Astrocyte of the cerebellum (primary cell): ENCODE results near the gene TOGARAM2.

Source experiments
- DNase-seq: peaks from one replicate; pipeline ENCODE4 v3.0.0-alpha.2; 2011; ENCODE audit warnings: low read depth
- H3K4me3 ChIP-seq: 2 replicates; pipeline ENCODE4 v1.5.1; 2011; ENCODE audit warnings: mild to moderate bottlenecking, low read depth, low read length, moderate library complexity
- in situ Hi-C: cut with HindIII; loops from 2 replicates; pipeline ENCODE4 v1.10.0; 2017; ENCODE audit warnings: low sequenced_read_pairs
- TF ChIP-seq, protein P1 (sequence below): IDR thresholded peaks from 2 replicates; pipeline ENCODE4 v1.5.1; 2012; ENCODE audit warnings: low read length, low read depth, moderate library complexity, mild to moderate bottlenecking; ENCODE audit errors: missing control alignments

The TOGARAM2 gene

GRCh38 chr2:29004755-29005154 lies 23.7 kb downstream of the TOGARAM2 start:
- DNase-seq, result no peak
- in situ Hi-C loops, result no loop called here
- TF ChIP-seq, protein P1, sequence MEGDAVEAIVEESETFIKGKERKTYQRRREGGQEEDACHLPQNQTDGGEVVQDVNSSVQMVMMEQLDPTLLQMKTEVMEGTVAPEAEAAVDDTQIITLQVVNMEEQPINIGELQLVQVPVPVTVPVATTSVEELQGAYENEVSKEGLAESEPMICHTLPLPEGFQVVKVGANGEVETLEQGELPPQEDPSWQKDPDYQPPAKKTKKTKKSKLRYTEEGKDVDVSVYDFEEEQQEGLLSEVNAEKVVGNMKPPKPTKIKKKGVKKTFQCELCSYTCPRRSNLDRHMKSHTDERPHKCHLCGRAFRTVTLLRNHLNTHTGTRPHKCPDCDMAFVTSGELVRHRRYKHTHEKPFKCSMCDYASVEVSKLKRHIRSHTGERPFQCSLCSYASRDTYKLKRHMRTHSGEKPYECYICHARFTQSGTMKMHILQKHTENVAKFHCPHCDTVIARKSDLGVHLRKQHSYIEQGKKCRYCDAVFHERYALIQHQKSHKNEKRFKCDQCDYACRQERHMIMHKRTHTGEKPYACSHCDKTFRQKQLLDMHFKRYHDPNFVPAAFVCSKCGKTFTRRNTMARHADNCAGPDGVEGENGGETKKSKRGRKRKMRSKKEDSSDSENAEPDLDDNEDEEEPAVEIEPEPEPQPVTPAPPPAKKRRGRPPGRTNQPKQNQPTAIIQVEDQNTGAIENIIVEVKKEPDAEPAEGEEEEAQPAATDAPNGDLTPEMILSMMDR, result no peak
- no peak overlapping the region for H3K4me3 ChIP-seq

DNA sequence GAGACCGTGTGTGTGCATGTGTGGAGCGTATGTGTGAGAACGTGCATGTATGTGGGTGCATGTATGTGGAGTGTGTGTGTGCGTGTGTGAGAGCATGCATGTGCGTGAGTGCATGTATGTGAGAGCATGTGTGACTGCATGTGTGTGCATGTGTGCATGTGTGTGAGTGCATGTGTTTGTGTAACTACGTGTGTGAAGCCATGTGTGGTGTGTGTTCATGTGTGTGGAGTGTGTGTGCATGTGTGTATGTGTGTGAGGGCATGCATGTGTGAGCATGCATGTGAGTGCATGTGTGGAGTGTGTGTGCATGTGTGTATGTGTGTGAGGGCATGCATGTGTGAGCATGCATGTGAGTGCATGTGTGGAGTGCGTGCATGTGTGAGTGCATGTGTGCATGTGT lies 24.2 kb downstream of the TOGARAM2 start:
- in situ Hi-C loops, result no loop called here
- TF ChIP-seq, protein P1, result no peak
- no peak for DNase-seq
- H3K4me3 ChIP-seq, result no peak overlapping the region

GRCh38 chr2:29006092-29006979 lies 25.2 kb downstream of the TOGARAM2 start:
- TF ChIP-seq, protein P1, result no peak
- no peak for DNase-seq
- H3K4me3 ChIP-seq, result no peak overlapping the region
- in situ Hi-C loops, result no loop called here

DNA sequence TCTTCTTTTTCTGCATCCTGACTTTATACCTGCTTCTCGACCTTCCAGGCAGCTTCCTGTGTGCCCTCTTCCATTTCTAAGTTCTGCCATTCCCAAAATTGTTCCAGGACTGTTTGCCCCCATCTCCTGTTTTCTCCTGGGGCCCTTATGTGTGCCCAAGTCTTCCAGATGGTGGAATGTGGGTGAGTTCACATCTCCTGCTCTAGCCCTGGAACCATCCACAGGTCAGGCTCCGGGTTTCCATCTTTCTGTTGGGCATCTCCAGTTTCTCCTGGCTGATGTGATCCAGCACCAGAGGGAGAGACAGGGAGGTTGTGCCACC lies 25.8 kb downstream of the TOGARAM2 start:
- in situ Hi-C loops, result no loop called here
- TF ChIP-seq, protein P1, result no peak
- no peak overlapping the region for H3K4me3 ChIP-seq
- no peak for DNase-seq

DNA sequence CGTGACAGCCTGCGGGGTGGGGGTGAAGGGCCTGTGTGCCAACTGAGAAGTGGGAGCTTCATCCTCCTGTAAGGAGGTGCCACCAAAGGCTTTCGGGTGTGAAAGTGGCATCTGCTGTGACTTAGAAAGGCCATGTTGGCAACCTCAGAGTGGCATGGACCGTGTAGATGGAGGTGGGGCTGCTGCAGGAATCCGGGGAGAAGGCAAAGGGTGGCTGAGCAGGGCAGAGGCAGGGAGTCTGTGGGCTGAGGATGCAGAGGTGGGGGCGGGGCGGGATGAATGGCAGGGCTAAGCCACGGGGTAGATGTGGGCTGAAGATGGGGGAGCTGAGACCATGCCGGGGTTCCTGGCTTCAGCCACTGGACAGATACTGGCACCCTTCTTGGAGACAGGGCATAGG lies 28.2 kb downstream of the TOGARAM2 start:
- no peak overlapping the region for H3K4me3 ChIP-seq
- in situ Hi-C loops, result no loop called here

DNA sequence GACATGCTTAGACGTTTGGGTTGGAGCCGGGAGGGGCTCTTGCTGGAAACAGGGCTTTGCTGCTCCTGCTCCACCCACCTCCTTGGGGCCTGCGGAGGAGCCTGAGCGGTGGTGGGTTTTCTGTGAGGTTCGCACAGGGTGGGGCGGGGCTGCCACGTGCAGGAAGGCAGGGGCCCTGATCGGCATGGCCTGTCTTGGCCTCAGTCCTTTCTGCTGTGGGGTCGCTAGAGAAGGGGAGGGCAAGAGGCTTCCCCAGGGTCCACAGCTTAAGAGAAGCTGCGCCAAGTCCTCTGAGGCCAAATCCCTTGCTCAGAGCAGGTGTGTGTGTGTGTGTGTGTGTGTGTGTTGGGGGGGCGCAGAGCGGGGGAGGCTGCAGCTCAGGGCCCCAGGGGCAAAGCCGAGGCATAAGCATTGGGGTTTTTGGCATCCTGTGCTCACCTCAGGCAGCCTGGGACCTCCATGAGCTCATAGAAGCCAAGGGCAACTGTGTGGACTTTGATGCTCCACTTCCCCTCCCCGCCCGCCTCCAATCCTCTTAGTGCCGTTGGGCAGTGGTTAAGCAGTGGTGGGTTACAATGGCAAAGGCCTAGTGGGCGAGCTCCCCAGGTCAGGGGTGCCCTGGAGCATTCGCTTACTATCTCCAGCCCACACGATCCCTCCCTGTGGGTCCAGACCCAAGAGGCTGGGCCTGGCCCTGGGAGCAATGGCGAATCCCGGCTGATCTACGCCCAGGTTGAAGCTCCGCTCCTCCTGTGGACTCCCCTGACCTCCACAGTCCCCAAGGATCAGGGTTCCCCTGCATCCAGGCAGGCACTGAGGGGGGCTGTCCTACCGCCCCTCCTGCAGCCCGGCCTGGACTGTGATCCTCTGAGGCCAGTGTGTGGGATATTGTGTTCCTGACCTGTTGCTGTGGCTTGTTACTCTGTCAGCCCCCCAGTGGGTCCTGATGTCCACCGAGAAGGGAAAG lies 28.9 kb downstream of the TOGARAM2 start:
- no peak for DNase-seq
- no peak overlapping the region for H3K4me3 ChIP-seq
- in situ Hi-C loops, result loop anchor here (10.0 kb wide), 1 partner anchor 185 kb away; no protein-coding TSS in a partner anchor
- TF ChIP-seq, protein P1, result no peak

More for the DNA sequence above, 28.2 kb downstream of the TOGARAM2 start:
- no peak for DNase-seq
- TF ChIP-seq, protein P1, result no peak
